GM18499 (cell line): Measurements from ENCODE around the gene SPOUT1.
"Not testable (repeated sequence)": the region's sequence is repeated elsewhere in the genome, so short reads cannot be mapped to it uniquely, and the experiment has no call there.

ENCODE experiments used
- ATAC-seq: cut with Tn5 transposase; IDR thresholded peaks from one replicate; pipeline ENCODE4 v1.9.1; 2021; ENCODE audit warnings: moderate number of reproducible peaks; ENCODE audit not compliant: insufficient read depth, unreplicated experiment

SPOUT1 gene

DNA sequence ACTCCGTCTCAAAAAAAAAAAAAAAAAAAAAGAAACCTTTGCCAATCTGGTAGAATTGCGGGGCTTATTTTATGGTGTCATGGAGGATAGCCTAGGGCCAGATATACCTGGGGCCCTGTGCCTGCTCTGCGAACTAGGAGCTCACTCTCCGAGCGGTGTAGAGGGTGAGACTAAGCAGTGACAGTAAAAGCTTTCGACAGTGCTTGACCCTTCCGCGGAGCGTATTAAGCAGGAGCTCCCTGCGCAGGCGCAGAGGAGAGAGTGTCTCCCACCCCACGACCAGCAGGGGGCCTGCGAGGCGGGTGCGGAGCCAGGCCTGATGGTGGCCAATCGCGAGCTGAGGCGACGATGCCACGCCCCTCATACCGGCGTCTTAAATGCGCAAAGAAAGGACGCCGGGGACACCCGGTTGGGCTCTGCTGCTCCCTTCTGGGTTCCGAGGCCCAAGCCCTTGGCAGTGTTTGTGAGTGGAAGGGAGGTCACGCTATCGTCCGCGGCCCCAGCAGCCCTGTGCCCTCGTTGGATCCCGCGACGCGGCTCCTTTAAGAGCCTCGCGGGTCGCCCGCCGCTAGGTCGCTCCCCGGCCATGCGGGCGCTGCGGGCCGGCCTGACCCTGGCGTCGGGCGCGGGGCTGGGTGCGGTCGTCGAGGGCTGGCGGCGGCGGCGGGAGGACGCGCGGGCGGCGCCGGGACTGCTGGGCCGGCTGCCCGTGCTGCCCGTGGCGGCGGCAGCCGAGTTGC, 11.3 kb downstream of the SPOUT1 start, which contains the start of gene ENDOG:
Gene ENDOG, plus strand, starts transcription at position 402 of the 740 bp plus-strand sequence. Its CDS starts 185 bp downstream, at position 587.
- ATAC-seq = peak; percentile 70

- ATAC-seq = no peak
These were observed 18.7 kb downstream of the SPOUT1 start for GRCh38 chr9:128810873-128811272.

DNA sequence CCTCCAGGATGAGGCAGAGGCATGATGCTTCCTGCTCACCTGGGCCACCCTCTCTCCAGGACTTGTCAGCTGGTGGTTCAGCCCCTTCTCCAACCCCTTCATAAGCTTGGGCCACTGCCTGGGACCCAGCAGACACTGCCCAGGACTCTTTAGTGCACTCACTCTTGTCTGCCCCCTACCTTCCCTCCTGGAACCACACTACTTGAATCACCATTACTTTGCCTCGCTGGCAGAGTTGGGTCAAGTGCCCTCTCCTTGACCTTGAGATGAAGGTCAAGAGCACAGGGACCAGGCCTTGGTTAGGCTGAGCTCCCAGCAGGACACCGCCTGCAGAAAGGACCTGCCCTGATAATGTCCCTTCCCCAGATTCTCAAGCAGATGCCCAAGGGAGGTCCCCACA, 19.8 kb downstream of the SPOUT1 start:
- no peak for ATAC-seq

GRCh38 chr9:128809036-128809599, 20.5 kb downstream of the SPOUT1 start:
- no peak for ATAC-seq

GRCh38 chr9:128808543-128808942, 21.1 kb downstream of the SPOUT1 start:
- ATAC-seq = no peak

DNA sequence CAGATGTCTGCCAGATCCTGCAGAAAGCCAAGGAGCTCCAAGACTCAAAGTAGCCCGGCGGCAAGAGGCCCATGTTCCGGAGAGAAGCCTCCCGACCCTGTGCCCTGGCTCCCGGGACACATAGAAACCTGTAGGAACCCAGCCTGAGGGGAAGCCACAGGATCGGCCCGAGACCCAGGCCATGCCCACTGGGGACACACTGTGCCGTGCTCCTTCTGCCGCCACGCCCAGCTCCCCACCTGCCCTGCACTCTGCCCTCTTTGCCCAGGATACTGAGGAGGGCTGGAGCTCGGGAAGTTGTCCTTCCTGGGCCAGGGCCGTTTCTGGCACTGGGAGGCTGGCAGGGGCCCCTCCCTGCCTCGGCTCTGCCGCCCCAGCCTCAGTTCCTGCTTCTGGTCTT, 21.8 kb downstream of the SPOUT1 start:
- ATAC-seq = no peak

DNA sequence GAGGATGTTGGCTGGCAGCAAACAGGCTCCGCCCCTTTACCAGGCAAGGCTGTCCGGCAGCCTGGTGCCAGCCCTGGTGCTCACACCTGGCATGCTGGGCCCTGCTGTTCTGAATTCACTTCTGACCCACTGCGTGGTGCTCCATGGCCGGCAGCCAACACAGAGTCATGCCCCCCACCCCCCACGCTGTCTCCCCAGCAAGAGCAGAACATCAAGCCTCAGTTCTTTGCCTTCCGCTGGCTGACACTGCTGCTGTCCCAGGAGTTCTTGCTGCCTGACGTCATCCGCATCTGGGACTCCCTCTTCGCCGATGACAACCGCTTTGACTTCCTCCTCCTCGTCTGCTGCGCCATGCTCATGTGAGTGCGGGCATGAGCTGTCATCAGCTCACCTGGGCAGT, 23.9 kb downstream of the SPOUT1 start:
- ATAC-seq = no peak

GRCh38 chr9:128802482-128802881, 27.1 kb downstream of the SPOUT1 start:
- no peak for ATAC-seq

GRCh38 chr9:128800061-128800460, 29.5 kb downstream of the SPOUT1 start:
- ATAC-seq = no peak

DNA sequence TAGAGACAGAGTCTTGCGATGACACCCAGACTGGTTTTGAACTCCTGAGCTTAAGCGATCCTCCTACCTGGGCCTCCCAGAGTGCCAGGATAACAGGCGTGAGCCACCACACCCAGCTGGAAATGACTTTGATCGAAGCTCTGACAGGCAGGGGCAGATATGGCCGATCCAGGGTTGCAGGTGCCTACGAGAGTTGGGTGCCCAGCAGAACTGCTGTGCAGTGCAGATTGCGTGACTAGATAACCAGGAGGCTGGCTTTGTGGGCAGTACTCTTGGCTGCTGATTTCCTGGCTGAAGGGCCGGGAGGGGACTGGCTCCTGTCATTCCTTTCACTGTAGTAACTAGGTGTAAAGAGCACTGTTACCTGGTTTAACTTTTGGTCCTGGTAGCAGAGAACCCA, 30.7 kb downstream of the SPOUT1 start:
- no peak for ATAC-seq

- ATAC-seq = not testable (repeated sequence)
These were observed 34.6 kb downstream of the SPOUT1 start for GRCh38 chr9:128794961-128795360.

GRCh38 chr9:128792978-128793686, 36.5 kb downstream of the SPOUT1 start:
- no peak for ATAC-seq

DNA sequence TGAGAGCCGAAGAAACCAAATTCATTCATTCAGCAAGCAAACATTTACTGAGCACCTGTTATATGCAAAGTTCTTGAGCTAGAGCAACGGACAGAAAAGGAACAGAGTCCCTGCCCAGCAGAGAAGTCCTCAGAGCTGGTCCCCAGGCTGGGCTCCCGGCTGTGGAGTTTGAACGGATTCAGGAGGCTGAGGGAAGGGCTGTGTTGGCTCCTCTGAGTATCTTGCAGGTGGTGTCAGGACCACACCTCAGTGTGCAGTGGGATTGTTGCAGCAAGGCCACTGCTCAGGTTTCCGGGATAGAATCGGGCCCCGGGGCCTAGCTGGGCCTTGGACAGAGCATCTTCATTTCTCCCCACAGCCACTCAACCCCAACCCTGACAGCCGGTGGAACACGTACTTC, 37.5 kb downstream of the SPOUT1 start:
- ATAC-seq = no peak

- ATAC-seq = no peak
These were observed 39.1 kb downstream of the SPOUT1 start for GRCh38 chr9:128790536-128790935.

DNA sequence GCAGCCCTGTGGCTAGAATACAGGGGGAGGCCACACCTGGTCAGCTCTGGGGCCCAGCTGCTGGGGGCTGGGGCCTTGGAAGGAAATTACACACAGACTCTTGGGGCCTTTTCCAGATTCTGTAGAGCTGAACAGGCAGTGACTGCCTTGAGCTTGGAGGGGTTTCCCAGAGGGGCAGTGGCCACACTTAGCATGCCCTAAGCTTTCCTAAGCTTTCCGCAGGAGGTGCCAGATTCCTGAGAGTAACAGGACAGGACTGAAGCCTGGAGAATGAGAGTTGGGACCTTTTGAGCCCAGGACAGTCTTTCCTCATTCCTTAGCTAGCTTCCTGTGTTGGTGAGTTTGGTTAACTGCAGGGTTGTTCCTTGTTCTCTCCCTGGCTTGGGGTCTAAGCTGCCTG, 41.1 kb downstream of the SPOUT1 start:
- ATAC-seq = no peak

GRCh38 chr9:128787659-128788058, 41.9 kb downstream of the SPOUT1 start:
- no peak for ATAC-seq

- no peak for ATAC-seq
These were observed 42.7 kb downstream of the SPOUT1 start, which contains the start of gene TBC1D13 for GRCh38 chr9:128786681-128787601. TBC1D13 (plus strand) TSS chr9:128787253; CDS start chr9:128787354, 101 bp downstream.

DNA sequence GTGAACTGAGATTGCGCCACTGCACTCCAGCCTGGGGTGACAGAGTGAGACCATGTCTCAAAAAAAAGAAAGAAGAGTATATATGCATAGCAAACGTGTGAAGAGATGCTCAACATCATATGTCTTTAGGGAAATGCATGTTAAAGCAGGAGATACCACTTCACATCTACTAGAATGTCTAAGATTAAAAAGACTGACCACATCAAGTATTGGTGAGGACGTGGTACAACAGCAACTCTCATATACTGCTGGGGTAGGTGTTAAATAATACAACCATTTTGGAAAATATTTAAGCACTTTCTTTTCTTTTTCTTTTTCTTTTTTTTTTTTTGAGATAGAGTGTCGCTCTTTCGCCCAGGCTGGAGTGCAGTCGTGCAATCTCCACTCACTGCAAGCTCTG, 44.2 kb downstream of the SPOUT1 start:
- no peak for ATAC-seq

- ATAC-seq = no peak
These were observed 46.9 kb downstream of the SPOUT1 start for GRCh38 chr9:128782669-128783068.
